IPS-NIHi7 (cell line): ENCODE measurements around the gene MEGF10.

Source experiments
- DNase-seq: peaks from one replicate; pipeline ENCODE4 v3.0.0; 2012; ENCODE audit warnings: mixed read lengths; ENCODE audit errors: extremely low spot score

MEGF10 gene

GRCh38 chr5:127409921-127410675 lies 119.5 kb downstream of the MEGF10 start:
- no peak for DNase-seq

DNA sequence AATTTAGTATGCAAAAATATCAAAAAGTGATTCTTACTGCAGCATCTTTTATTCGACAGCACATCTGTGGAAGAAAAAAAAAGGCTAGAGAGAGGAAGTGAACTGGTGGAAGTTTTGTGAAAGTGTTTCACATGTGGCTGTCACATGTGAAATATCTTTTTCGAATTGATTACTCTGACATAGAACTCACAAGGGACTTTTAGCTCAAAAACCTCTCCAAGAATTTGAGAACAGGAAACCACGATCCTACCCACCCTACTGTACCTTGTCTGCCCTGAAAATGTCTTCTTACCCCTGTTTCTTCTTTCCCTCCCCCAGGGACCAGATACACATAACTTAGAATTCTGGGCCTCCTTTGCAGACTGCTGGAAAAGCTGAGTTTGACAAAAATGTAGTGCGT lies 120.4 kb downstream of the MEGF10 start:
- no peak for DNase-seq

DNA sequence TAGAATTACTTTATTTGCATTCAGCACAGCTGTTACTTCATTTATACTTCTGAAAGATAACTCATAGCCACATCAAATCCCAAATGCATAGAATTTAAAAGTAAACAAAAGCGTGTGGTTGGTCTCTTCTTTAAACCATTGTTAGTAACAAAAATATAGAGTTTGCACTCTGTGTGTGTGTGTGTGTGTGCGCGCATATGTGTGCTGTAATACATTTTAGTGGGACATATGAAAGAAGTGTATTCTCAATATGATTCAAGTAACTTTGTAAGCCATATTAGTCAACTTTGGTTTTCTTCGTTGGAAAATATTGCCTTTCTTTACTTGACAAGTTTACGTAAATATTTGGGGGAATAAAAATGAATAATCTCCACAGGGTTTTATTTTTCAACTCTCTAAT lies 120.8 kb downstream of the MEGF10 start:
- no peak for DNase-seq

DNA sequence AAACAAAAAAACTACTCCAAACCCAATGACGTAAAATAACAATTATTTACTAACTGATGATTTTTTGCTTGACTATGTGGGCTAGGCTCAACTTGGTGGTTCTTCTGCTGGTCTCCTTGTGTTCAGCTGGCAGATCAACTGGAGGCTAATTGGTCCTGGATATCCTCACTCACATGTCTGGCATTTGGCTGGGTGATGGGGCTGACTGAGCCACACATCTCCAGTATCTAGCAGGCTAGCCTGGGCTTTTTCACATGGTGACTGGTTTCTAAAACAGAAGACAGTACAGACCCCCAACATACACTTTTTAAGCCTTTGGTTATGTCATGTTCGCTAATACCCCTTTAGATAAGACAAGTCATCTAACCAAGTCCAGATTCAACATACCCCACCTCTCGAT lies 122.1 kb downstream of the MEGF10 start:
- DNase-seq = no peak

DNA sequence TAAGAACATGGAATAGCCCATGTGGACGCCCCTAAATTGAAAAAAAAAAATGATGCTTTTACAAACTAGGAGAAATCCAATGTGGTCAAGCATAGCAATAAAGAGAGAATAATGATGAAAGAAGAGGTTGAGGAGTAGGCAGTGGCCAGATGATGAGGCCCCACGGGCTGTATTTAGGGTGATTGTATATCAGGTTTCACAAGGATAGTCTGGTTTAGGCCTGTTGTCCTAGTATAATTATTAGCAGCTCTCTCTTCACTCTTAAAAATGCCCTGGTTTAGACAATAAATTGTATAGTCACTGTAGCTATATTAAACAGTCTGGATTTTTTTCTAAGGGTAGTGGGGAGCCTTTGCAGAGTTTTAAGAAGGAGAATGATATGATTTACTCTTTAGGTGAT lies 124.4 kb downstream of the MEGF10 start:
- no peak for DNase-seq

- DNase-seq = no peak
These were observed 126.3 kb downstream of the MEGF10 start for GRCh38 chr5:127416906-127417305.

- DNase-seq = no peak
These were observed 126.9 kb downstream of the MEGF10 start for GRCh38 chr5:127417528-127417927.

GRCh38 chr5:127418367-127418766 lies 127.8 kb downstream of the MEGF10 start:
- no peak for DNase-seq

GRCh38 chr5:127418974-127419682 lies 128.5 kb downstream of the MEGF10 start:
- no peak for DNase-seq

DNA sequence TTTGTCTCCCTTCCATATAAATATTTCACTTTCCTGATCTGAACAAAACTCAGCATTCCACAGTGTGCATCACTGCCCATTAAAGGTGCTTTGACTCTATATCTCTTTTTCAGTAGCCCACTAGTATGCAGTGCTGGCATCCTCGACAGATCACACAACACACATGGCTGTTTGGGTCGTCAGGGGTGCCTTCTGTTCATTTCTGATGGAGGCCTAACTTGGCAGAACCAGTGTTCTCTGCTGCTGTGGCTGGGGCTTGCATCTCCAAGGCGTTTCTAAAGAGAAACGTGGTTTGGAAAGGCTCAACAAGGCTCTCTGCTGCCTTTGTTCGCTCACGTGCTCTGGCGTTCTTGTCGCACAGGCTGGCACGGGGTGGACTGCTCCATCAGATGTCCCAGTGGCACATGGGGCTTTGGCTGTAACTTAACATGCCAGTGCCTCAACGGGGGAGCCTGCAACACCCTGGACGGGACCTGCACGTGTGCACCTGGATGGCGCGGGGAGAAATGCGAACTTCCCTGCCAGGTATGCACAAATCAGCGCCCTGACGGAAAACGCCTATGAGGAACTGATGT lies 129.2 kb downstream of the MEGF10 start:
- DNase-seq = no peak

DNA sequence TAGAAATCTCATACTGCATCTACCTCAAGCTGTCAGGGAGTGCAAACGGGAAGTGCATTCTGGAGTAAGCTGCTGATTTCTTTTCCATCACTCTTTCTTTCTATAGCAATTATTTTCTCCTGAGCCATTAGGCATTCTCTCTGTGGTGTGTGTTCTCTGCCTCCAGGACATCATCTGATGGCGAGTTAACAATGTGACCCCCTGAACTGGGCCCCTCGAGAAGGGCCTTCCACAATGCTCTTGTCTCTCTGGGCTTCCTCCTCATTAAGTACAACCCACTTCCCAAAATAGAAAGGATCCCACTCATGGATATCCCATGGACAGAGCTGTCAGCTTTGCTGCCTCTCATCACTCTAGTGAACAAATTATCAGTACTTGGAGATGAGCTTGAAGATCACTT lies 130.2 kb downstream of the MEGF10 start:
- no peak for DNase-seq

DNA sequence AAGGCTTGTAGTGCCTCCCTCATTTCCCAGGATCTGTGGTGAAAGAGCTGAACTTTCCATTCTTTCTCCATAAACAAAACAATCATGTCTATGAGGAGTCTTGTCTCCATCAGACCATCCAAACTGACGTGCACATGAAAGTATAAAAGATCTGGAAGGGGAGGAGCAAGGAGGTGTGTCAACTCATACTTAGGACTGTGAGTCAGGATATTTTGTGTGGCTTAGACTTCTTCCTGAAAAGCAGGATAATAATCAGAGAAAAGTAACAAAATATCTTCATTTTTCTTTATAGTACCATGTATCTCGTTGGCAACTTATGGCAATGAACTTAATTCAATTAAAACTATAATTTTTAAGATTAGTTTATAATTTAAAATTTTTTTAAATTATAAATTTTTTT lies 130.9 kb downstream of the MEGF10 start:
- no peak for DNase-seq

- no peak for DNase-seq
These were observed 132.7 kb downstream of the MEGF10 start for GRCh38 chr5:127423173-127423798.

- DNase-seq = no peak
These were observed 134.4 kb downstream of the MEGF10 start for GRCh38 chr5:127425037-127425436.

DNA sequence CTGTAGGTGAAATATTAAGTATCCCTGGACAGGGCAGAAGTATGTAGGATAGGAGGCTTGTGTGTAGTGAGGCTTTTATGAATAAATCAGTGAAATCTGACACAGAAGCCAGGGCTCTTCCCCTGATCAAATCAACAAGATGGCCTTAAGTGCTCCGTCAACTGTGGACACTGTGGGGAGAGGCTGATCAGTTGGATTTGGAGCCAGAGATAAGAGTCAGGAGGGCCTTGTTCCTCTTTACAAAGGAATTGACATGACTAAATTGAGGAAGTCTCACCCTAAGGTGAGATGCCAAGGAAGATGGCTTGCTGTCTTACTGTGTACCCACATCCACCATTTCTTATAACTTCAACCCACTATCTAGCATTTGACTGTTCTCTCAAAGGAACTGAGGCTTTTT lies 135.3 kb downstream of the MEGF10 start:
- DNase-seq = no peak

DNA sequence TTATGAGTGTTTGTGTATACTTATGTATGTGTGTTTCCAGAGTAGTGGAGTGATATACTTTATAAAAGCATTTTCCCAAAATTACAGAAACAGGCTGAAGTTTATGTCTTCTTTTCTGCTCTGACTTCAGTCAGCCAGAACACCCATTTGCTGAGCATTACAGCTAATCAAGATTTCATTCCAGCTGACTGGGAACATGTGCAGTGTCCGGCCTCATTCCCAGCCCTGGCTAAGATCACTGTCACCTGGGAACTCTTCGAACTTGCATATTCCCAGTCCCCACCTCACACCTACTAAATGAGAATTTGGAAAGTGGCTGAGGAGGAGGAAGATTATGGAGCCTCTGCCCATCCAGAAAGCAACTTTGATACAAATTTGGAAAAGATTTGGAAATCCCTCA lies 136.1 kb downstream of the MEGF10 start:
- no peak for DNase-seq

GRCh38 chr5:127428276-127428675 lies 137.7 kb downstream of the MEGF10 start:
- no peak for DNase-seq

DNA sequence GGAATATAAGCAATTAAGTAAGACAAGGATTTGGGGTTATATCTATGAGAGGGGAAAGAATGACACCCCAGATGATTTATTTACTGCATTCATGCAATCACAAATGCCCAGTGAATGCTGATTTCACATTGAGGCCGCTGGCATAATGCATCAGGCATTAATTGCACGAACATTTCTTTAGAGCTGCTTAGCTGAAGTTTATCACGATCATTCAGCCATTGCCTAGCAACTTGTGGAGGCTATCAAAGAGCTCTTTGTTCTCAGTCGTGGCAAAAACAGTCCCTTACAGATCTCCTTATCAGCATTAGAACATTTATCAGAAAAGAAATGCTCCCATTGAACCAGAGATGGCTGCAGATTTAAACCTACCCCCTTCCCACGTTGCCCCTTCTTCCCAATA lies 138.2 kb downstream of the MEGF10 start:
- no peak for DNase-seq

DNA sequence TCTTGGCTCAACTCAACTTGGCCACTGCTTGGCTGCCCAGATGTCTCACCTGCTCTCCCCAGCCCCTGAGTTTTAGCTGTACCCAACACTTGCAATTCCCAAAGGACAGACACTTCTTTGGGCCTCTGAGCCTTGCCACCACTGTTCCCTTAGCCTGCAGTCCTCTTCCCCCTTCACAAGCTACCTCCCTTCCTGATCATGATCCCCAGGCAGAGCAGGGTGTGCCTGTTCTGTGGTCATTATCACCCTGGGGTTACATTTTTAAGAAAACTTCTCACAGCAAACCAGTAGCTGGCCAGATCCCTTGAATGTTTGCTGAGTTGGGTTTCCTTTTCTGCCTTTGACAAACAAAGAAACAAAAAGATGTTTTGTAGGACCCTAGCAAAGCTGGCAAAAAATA lies 139.3 kb downstream of the MEGF10 start:
- DNase-seq = no peak

DNA sequence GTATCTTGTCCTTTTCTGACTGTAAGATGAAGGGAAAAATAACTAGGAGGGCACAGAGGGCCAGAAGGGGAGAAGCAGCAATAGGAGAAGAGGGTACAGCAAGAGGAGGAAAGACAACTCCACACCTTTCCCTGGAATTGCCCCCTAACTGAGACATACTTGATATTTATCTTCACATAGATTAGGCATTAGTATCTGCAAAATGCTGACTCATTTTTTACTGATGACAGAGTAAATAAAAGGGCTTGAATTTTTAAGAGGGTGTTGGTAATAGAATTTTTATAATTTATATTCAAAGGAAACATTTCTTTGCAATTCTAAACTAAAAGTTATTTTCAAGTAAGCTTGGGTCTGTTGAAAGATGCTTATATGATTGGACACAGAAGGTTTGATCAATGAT lies 140.0 kb downstream of the MEGF10 start:
- no peak for DNase-seq

DNA sequence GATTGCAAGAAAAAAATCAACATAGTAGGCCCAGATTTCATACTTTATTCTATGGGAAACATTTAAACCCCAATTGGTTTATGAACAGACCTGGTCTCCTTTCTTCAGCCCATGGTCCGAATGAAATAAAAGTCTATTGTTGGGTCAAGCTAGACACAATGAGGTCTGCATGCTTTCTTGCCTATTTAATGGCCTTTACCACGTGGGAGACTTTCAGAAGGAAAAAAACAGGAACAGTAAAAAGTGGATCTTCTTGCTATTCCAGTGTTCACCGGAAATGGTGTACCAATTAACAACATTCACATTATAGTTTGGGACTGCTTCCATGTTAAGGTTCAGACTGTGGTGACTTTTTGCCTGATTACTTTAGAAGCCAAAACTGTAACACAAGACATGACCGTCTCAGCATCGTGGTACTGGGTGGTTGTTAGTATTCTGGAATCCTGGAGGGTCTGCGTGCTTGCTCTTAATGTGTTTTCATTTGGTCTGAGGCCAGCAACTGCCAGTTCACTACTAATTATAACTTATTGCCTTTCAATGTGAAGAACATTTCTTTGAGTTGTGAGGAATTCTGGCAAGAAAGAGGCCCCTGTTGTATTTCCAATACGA lies 141.5 kb downstream of the MEGF10 start:
- DNase-seq = no peak

GRCh38 chr5:127433526-127433925 lies 142.9 kb downstream of the MEGF10 start:
- DNase-seq = no peak
